ENCODE measurements around the gene SLC22A23.

SLC22A23 gene

DNA sequence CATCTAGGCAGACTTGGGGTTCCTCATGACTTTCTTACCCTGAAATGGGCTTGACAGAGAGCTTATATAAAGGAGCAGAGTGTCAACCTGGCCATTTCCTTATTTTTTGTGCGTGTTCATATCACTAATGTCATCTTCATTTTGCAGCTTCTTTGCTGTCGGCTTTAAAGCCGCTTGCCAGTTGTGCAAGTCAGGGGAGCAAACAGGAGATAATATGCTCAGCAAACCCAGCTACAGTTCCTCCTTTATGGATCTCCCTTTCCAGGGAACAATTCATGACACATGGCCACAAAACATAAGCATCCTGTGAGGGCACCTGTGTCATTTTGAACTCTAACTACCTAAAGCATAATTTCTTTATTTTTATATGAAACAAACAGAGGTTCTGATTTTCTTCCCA lies 222.9 kb downstream of the SLC22A23 start:
- no peak for DNase-seq

DNA sequence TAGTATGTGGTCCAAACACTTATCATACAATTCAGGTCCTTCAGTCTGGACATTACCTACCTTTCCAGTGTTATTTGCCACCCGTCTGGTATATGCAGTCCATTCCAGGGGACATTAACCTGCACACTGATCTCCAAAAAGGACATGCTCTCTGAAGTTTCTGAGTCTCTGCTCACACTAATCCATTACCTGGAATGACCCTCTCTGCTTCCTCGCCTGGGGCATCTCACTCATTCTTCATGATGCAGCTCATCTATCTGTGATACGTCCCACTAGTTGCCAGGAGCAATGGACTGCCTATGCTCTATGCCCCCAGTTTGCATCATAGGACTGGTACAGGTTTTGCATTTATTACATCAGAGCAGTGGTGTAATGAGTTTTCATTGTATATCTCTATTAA lies 223.5 kb downstream of the SLC22A23 start:
- DNase-seq: no peak

DNA sequence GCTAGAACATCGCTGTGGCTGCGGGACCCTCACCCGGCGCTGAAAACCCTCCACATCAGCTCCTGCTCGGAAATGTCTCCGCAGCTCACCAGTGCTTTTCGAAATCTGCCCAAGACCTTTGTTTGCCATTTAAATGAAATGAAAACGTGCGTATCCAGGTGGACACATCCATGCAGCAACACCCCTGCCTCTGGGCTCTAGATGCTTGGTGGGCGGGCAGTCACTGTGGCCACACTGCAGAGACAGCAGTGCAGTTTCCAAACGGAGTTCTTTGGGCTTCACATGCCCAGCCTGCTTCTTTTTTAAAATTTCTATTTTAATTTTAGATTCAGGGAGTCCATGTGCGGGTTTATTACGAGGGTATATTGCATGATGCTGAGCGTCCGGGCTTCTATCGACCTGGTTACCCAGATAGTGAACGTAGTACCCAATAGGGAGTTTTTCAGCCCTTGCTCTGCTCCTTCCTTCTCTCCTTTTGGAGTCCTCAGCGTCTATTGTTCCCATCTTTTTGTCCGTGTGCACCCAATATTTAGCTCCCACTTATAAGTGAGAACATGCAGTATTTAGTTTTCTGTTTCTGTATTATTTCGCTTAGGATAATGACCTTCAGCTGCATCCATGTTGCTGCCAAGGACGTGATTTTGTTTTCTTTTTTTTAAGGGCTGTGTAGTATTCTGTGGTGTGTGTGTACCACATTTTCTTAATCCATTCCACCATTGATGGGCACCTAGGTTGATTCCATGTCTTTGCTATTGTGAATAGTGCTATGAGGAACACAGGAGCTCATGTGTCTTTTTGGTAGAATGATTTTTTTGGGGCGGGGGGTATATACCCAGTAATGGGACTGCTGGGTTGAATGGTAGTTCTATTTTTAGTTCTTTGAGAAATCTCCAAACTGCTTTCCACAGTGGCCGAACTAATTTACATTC lies 224.6 kb downstream of the SLC22A23 start:
- no peak for DNase-seq

DNA sequence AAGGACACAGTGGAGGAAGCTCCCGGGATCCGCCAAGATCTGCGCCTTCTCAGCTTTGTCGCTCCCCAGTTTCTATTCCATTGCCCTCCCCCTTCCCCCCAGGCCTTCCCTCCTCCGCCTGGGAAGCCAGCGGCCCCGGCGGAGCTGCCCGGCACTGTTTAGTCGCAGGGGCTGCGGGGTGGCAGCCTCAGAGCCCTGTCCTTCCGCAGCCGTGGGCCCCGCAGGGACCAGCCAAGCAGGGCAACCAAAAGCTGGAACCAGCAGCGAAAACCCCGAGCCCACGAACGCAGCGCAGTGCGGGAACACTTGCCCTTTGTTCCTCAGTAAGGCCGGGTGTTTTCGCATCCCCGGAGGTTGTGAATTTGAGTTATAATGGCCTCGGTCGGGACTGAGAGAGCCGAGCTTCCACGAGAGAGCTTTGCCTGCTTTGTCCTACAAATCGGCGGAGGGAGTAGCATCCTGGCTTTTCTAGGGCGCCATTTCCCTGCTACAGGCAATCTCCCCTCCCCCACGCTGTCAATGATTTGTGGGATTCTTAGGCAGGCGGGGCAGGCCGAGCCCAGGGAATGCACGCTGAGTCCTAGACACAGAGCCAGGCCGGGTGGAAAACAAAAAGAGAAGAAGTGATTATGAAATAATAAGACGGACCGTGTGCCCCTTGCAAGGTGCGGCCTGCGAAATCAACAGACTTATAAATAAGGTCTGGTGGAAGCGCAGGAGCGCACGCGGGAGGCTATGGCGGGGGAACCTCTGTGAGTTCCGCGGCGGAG lies 225.4 kb downstream of the SLC22A23 start:
- DNase-seq: peak; percentile 78

DNA sequence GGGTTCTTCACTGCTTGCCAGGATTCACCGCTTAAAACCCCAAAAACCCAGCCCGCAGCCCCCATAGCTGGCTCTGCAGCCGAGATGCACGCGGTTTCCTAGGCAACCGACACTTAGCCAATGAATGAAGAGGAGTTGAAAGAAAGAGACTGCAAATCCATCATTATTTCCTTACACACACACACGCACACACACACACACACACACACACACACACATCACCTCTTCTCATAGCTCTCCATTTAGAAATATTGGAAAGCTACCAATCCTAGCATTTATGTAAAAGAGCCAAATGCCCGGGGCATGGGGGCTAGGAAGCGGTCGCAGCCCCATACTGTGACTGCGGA lies 226.0 kb downstream of the SLC22A23 start:
- peak; percentile 90 for DNase-seq

DNA sequence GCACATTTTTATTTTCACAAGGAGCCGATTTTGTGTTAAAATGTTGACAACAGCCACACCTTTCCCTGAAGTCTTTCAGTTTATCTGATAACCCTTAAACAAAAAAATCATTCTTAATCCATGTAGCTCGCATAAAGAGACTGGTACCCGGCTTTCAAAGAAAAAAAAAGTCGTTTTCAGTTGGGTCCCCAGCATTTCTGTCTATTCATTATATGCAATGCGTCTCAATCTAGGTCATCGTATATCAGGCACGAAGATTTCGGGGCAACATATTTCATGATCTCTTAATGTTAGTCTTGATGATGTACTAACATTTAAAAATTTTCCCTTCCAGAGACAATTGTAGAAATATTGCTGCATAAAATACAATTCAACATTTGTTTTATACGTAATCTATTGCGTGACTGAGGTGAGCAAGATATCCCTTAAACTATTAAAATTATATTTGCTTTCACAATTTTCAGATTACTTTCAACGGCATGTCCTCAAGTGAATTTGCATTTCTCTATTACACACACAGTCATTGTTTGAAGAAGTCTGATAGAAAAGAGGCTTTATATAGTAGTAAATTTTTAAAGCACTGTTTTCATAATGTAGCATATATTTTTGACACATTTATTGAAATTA lies 226.5 kb downstream of the SLC22A23 start:
- no peak for DNase-seq

DNA sequence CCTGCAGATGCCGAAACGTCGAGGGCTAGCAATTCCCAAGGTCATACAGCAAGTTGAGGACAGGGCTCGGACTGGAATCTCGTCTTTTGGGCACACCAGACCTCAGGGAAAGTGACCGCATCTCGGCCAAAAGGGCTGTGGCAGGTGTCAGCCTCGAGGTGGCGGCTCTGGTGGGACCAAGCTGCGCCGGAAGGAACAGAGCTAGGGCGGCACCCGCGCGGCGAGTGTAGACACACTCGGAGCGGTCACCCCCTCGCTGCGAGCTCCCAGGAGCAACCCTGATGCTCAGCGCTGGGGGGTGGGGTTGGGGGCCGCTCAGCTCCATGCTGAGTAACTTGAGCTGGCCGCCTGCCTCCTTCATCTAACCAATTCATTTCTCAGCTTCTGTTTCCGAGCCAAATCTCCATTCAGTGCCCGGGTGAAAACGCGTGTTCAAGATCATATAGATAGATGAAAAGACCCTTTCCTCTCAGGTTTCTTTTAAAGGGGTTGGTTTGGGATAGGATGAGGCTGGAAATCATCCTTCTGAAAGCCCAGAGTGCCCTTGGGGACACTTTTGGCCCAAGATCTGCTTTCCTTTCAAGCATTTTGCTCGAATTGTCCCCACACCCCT lies 227.2 kb downstream of the SLC22A23 start:
- peak; percentile 77 for DNase-seq

DNA sequence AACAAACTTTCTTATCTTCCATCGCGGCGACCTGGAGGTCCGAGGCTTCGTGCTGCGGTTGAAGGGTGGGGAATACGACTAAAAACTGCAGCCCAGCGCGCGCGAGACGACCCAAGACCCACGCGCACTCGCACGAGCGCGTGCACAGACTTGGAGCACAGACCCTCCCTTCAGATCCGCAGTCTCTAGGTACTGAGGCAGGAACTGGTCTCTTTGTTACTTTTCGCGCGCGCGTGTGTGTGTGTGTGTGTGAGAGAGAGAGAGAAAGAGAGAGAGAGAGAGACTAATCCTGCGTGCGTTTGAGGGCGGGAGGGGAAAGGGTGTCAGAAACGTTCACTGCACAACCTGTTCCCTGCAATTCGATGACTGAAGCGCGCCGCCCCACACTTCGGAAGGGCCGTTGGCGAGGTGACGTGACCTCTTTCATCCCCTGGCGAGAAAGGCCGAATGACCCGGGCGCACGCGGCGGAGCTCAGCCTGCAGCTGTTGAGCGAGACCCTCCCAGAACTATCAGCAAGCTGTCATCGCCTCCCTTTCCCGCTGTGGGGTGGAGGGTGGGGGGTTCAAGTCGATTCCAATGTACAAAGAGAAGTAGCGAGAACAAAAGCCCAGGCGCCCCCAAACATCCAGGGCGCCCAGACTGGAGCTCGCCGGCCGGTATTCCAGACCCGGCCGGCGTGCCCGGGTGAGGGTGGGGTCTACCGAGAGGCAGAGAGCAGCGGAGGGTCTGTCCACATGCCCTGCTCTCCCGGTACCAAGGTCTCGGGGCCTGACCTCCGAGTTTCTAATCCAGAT lies 227.9 kb downstream of the SLC22A23 start:
- DNase-seq: peak; percentile 76

DNA sequence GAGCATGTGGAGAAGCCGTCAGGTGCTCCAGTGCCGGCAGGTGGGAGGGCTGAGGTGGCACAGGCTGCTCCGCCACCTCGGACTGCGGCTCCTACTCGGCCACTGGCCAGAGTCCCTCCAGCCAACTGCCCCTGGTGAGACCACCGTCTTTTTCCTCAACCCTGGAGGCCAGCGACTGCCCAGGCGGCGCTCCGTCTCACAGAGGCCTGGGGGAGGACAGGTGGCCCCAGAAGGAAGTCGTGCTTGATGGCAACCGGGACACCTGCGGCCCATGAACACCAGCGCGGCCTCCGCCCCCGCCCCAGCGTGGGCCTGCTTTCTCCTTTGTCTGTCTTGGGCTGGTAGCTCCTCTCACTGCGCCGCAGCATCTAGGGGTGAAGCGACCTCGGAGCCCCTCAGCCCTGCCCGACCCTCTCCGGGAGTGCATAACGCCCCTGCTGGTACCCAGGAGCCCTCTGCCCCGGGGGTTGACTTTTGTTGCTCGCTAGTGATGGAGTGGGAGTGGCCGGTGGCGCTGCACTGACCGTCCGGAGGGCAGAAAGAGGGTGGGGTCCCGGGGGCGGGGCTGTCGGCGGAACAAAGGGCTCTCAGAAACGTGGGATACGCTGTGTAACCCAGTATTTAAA lies 228.7 kb downstream of the SLC22A23 start:
- peak; percentile 77 for DNase-seq

DNA sequence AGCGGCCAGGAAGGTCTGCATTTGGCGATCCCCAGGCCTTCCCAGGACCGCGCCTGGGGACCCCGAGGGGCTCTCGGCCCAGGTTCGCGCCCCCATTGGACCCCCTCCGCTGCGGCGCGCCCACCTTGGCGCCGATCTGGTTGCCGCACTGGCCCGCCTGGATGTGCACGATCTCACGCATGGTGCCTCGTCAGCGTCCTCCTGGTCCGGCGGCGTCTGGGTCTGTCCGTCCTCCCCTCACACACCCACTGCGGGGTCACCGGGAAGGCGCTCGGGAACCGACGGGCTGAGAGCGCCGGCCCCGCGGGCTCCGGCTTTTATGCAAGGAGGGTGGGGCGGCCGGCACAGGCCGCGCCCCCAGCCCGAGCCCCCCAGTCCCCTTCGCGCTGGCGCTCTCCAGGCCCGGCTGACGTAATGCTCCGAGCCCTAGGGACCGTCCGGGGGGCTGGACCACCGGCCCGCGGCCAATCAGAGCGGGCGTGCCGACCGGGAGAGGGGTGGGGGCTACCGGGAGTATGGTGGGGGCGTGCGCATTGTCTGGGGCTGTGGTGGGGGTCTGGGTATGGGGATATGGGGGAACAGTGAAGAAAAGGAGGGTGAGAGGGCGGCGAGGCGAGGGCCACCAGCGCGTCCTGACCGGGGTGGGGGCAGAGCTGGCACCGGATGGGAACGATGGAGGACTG lies 229.3 kb downstream of the SLC22A23 start, which contains the start of gene TUBB2B:
Gene TUBB2B, minus strand, starts transcription at position 291 of the 683 bp plus-strand sequence. Its CDS starts 110 bp downstream, at position 181.
- peak; percentile 95 for DNase-seq

DNA sequence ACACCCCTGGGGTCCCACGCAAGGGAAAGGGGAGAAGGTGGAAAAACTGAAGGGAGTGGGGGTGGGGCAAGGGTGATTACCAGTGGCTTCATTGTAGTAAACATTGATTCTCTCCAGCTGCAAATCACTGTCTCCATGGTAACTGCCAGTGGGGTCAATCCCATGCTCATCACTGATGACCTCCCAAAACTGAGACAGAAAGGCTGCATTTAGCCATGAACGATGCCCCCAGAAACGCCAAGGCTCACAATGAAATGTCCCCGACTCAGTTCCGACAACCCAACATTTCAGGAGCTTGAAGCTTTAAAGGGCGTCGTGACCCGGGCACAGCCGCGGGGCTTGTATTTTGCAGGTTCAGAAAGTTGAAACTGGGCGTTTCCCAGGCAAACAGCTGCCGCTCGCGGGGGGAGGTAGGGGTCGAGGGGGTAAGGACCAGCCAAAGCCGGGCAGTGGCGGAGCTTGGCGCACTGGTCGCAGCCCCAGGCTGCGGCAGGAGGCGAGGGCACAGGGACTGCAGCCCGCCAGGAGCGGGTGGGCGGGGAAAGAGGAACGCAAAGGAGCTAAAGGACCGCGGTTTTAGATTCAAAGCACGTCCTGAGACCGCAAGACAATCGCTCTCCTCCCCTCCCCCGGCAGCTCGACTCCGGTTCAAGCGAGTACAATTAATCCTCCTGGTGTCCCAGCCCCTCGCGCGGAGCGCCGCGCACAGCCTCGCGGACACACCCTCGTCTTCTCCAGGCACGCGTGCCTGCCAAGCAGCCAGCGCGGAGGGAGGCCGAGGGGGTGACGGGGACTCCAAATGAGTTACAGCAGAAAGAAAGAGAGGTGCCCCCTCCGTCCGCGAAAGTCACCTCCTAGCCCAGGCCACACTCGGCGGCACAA lies 230.1 kb downstream of the SLC22A23 start:
- peak; percentile 20 for DNase-seq

DNA sequence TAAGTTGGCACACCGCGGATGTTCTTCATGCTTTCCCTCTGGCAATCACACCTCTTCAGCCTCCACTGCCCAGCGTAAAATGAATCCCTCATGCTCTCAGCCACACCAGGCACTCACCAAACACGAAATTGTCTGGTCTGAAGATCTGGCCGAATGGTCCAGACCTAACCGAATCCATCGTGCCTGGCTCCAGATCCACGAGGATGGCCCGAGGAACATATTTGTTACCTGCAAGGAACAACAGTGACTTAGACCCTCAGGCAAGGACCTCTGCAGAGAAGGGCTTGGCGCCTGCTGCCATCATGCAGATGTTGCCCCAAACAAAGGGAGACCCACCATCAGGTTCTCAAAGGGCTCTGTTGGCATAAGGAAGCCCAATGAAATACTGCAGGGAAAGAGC lies 230.8 kb downstream of the SLC22A23 start:
- no peak for DNase-seq

DNA sequence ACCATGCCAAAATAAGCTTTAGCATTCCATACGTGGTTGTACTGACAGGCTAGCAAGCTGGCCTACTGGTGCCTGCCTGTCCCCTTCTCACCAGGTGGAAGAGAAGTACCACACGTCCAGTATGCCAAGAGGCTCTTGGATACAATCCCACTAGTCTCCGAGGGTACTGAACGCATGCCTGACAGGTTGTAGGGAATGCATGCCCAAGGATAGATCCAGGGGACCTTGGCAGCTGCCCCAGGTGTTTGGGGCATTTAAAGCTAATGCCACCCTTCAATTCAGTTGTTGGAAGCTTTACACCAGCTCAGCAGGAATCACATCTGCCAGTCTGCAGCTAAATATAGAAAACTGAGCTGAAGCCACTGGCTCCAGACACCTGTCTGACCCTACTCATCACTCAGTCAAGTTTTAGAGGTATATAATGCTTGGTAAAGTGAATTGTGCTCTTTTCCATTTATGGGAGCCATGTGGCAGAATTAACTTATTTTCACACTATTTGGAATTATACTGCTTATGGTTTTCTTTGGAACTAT lies 234.3 kb downstream of the SLC22A23 start:
- no peak for DNase-seq

DNA sequence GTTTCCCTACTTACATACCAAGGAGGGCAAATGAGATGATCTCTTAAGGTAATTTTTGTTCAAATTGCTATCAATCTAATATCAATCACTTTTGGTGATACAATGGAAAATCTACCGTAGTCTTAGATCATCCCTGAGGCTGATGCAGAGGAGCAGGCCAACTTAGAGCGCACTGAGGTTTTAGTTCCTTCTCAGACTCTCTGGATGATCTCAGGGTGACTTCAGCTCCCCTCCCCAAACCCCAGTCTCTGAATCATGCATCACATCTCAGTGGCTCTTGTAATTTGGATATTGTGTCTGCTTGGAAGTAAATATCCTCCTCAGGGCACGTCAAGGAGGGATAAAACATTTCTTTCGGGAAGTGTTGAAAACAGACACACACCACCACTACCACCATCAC lies 235.3 kb downstream of the SLC22A23 start:
- DNase-seq: no peak

DNA sequence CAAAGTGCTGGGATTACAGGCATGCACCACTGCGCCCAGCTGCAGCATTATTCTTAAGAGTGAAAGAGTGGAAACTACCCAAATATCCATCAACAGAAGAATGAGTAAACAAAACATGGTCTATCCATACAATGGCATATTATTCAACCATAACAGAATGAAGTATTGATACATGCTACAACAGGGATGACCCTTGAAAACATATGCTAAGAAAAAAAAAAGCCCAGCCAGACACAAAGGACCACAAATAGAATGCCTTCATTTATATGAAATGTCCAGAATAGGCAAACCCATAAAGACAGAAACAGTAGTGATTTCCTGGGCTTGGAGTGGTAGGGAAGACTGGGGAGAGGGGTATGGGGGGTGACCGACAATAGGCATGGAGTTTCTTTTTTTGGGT lies 236.5 kb downstream of the SLC22A23 start:
- DNase-seq: no peak
